HG03354 (cell line): ENCODE data around the gene OSM.
"Not testable (repeated sequence)": the region's sequence is repeated elsewhere in the genome, so short reads cannot be mapped to it uniquely, and the experiment has no call there.

ENCODE experiments used
- ATAC-seq: cut with Tn5 transposase; IDR thresholded peaks from one replicate; pipeline ENCODE4 v1.9.1; 2021; ENCODE audit warnings: mild to moderate bottlenecking; ENCODE audit not compliant: unreplicated experiment, poor library complexity, severe bottlenecking

The OSM gene

DNA sequence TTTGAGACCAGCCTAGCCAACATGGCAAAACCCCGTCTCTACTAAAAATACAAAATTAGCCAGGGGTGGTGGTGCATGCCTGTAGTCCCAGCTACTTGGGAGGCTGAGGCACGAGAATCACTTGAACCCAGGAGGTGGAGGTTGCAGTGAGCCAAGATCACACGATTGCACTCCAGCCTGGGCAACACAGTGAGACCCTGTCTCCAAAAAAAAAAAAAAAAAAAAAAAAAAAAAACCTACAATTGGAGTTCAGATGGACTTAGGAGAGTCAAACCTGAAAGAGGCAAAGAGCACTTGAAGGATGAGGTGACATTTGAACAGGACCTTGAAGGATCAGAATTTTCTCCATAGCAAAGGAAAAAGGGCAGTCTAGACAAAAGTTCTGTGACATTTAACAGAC, 32.3 kb downstream of the OSM start:
- not testable (repeated sequence) for ATAC-seq

DNA sequence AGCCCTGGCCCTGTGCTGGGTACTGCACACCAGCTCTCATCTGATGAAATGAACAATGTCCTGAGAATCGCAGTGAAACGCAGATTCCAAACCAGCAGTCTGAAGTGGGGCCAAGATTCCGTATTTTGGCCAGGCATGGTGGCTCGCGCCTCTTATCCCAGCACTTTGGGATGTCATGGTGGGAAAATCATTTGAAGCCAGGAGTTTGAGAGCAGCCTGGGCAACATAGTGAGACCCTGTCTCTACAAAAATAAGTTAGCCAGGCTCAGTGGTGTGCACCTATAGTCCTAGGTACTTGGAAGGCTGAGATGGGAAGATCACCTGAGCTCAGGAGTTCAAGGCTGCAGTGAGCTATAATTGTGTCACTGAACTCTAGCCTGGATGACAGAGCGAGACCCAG, 33.1 kb downstream of the OSM start:
- no peak for ATAC-seq

DNA sequence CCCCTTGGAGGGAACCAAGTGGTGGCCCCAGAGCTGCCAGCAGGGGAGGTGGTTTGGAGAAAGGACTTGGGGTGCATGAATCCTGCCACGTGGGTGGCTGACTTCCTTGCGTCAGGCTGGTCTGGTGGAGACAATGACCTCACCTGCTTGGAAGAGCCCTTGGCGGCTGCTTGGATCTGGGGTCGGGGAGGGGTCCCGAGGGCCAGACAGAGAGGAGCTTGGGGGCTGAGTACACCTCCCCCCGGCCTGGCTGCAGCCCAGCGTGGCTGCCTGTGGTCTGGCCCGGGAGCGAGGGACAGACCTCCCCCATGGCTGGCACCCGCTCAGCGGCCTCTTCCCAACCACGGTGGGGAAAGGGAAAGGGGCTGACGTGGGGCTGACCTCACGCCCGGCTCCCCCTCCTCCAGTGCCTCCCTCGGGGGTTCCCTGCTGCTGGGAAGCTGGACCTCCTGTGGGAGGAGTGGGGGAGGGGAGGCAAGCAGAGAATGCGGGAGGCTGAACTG, 33.9 kb downstream of the OSM start:
- ATAC-seq = no peak

DNA sequence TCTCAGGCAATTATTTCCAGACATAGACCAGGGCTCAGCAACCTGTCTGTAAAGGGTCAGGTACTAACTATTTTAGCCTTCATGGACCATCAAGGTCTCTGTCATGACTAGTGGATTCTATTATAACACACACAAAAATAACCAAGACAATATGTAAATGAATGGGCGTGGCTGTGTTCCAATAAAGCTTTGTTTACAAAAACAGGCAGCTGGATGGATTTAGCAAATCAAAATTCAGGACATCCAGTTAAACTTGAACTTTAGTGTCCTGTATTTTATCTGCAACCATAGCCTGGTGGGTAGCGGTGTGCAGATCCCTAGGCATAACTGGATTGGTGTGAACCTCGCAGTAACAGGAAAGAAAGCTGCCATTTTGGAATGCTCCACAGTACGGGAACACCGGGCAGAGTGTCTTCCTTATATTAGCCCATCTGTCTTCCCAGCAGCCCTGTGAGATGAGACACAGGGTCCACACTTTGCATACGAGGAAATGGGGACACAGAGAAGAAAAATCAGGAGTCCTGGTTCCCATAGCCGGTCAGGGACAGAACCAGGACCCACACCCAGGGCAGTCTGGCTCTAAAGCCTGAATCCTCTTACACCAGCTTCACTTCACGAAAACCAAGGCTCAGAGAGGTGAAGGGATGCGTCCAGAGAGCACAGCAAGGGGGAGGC, 35.7 kb downstream of the OSM start:
- no peak for ATAC-seq

DNA sequence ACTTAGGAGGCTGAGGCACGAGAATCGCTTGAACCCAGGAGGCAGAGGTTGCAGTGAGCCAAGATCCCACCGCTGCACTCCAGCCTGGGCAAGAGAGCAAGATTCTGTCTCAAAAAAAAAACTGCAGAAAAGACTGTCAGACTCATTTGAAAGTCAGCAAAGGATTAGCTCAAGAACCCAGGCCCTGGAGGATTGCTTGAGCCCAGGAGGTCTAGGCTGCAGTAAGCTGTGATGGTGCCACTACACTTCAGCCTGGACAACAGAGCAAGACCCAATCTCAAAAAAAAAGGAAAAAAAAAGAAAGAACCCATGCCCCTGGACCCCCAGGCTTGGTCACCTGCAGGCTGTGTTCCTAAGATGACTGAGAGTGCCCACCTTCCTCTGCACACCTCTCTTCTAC, 36.3 kb downstream of the OSM start:
- no peak for ATAC-seq

DNA sequence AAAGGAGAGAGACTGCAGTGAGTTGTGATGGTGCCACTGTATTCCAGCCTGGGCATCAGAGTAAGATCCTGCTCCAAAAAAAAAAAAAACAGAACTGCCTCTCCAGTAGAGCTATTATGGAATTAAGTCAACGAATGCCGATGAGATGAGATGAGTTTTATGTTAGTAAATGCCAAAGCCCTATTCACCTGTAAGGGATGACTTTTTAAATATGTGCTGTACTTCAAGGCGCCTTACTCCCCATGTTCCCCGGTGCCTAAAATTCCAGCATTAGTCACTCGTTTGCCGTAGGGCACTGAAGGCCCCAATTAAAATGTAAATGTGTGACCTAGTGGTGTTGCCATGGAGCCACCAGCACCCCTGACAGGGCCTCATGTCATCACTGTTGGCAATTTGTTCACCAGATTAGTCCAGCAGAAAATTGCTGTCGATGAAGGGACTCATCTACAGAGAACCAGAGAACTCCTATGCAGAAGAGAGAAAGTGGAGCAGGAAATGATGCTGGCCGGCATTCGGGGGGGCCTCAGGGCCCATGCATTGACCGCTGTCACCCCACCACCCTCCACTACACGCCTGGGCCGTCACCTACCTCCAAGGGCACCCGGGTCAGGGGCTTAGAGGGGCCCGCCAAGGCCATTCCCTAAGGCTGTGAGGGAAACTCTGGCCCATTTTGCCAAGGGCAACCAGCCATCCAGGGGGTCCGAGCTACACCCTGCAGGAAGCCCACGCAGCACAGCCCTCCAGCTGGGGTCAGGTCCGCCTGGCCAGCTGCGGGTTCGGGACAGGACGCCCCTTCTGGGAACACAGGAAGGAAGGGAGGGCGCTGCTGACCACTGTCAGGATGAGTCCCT, 37.9 kb downstream of the OSM start:
- no peak for ATAC-seq

DNA sequence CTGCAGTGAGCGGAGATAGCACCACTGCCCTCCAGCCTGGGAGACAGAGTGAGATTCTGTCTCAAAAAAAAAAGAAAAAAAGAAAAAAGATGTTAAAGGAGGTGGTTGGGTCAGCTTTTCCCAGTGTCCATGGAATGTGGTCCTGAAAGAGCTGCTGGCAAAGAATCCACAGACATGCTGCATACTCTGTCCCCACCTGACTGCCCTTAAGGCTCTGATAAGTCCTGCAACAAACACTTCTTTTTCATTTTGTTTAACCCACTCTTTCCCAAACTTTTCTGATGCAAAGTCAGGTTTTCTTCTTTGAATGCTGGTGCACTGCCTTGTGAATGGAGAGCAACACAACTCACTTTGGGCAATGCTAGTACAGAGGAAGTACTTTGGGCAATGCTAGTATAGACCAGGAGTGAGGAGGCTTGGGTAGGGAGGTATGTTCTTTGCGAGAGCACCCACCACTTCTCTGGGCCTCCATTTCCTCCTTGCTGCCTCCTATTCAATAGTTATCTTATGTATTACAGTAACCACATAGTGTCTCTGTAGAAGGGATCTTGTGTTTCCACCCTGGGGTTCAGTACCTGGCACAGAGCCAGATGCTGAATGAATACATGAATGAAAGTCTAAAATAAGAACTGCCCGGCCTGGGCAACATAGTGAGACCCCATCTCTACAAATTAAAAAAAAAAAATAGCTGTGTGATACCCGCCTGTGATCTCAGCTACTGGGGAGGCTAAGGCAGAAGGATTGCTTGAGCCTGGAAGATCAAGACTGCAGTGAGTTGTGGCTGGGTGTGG, 39.0 kb downstream of the OSM start:
- ATAC-seq = no peak

DNA sequence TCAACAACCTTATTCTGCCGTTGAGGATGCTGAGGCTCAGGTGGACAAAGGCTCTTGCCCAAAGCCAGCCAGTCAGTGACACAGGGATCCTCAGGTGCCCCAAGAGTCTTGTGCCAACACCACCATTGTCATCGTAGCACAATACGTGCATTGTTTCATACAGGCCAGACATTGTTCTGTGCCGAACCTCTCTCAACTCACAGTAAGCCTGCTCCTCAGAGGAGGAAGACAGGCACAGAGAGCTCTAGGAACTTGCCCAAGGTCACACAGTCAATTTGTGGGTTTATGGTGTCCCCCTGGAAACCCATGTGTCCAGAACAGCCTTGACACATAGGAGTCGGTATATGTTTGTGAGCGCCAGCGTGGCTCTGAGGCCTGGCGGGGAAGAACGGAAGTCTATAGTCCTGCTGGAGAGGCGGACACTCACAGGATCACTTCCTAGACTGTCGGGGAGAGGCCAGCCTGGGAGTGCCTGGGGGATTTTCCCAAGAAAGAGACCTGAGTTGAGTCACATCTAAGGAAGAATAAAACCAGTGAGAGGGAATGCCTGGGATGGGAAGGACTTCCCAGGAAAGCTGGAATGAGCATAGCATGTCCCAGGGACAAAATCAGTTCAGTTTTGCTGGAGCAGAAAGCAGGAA, 40.3 kb downstream of the OSM start:
- no peak for ATAC-seq

DNA sequence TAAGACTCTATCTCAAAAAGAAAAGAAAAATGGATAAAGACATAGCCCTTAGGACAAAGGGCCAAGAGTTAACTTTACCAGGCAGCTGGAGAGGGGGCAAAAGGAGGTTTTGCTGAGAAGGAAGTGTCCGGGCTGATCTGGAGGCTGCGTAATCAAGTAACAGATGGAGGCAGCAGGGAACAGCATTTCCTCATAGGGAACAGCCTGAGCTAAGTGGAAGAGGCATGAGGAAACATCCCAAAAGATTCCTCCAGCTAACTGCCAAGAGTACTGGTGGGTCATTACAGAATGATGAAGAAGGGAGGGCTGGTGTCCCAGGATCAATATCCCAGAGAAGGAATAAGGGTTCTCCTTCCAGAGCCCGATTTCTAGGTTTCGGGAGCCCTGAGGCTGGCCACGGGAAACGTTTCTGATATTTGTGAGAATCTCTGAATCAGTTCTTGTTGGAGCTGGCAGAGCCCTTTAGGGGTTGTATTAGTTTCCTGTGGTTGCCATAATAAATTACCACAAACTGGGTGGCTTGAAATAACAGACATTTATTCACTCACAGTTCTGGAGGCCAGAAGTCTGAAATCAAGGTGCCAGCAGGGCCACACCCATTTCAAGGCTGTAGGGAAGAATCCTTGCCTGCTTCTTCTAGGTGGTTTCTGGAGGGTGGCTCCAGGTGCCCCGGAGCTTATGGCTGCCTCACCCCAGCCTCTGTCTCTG, 41.3 kb downstream of the OSM start:
- ATAC-seq = no peak

DNA sequence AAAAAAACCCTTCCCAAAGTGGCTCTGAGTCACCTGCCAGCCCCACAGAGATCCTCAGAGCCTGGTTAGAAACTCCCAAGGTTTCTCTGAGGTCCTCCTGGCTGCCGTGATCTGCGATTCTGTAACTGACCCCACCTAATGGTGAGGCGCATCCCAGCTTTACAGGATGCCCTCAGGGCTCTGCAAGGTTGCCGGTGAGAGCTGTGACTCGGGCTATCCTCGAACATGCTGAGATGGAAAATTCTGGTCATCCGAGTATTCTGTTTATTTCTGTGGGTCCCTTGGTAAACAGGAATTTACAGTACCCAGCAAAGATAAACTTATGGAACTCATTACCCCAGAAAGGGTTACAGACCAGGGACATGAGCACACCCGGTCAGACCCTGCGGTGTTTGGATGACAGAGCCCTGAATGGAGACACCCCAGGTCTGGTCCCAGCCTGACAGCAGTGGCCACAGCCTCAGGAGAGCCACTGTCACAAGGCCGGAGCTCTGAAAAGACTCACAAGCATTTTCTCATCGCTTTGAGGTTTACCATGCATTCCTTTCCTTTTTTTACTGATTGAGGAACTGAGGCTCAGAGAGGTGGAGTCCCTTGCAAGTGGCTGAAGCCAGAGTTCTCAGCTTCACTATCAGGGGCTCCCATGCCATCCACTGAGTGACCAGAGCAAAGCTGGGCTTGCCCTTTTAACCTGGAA, 42.3 kb downstream of the OSM start:
- no peak for ATAC-seq

DNA sequence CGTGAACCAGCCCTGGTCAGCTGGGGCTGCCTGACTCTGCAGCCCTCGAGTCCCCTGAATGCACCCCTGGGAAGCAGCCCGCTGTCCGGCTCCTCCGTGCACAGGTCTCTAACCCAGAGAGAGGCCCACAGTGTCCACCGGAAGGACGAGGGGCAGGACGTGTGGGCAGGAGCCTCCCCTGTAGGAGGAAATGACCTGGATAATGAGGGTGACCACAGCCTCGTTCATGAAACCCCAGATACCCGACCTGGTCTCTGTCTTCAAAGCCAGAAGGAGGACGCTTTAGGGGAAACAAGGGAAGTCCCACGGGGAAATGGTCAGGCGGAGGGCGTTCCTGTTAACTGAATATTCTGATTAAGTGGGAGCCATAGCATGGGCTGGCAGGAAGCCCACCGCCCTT, 43.3 kb downstream of the OSM start:
- no peak for ATAC-seq

DNA sequence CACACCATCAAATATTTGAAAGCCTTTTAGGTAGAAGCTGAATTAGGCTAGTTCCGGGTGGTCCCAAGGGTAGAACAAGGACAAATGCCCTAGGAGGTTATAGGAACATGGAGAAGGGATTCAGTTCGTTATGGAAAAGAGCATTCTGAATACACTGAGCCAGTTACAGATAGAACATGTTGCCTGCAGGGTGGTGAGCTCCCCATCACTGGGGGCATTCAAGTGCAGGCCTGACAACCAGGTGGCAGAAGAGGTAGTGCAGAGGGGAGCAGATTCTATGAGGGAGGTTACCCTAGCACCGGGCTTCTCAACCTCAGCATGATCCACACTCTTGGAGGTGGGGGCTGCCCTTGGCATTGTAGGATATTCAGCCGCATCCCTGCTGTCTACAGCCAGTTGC, 44.3 kb downstream of the OSM start:
- no peak for ATAC-seq

DNA sequence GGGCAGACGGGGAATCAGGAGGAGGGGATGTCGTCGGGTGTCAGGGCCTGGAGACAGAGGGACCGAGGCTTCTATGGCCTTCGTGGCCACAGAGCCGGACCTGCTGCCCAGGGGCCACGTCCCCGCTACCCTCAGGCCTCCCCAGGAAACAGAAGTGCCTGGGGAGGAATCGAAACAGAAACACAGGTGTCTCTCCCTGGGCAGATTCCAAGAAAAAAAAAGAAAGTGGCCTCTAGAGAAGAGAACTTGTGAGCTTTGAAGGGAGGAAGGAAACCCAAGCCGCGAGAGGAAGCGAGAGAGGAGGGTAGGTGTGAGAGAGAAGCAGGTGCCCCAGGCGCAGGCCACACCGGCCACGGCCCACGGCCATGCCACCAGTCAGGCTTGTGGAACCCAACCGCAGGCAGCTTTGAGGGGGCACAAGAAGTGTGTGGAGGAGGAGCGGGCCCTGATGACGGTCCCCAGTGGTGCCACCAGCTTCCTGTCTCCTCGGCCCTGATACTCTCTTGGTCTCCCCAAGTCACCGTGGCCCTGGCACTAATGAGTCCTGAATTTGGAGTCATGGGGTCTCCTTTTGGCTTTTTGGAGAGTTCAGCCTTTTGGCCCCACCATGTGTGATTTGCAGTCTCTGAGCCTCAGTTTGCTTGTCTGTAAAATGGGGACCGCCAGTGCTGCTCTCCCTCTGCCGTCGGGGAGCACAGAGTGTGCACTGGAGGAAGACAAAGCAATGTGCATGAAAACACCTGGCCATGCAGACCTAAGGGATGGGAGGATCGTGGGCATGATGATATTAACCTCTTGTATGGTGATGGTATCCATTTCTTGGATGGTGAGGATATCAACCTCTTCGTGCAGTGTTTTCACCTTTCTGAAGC, 45.3 kb downstream of the OSM start:
- no peak for ATAC-seq

DNA sequence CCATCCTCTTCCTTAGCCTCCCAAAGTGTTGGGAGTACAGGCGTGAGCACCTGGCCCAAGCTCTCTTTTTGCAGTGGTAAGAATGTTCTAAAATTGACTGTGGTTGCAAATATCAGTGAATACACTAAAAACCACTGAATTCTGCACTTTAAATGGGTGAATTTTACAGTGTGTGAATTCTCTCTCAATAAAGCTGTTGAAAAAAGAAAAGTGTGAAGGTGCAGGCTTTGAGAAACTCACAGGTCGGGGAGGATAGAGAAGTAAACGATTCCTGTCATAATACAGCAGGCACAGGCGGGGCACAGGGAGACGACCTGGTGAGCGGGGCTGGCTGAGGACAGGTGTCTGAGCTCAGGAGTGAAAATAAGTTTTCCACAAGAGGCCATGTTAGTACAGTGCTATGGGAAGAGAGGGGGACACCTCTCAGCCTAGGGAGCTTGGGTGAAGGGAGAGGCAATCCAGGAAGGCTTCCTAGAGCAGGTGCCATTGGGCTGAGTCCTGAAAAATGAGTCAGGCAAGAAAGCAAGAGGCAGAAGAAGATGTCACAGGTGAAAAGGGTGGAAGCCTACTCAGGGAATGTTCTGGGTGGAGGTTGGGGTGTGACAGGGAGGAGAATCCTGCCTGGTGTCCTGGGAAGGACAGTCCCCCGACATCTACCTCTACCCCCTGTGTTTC, 46.2 kb downstream of the OSM start:
- no peak for ATAC-seq

DNA sequence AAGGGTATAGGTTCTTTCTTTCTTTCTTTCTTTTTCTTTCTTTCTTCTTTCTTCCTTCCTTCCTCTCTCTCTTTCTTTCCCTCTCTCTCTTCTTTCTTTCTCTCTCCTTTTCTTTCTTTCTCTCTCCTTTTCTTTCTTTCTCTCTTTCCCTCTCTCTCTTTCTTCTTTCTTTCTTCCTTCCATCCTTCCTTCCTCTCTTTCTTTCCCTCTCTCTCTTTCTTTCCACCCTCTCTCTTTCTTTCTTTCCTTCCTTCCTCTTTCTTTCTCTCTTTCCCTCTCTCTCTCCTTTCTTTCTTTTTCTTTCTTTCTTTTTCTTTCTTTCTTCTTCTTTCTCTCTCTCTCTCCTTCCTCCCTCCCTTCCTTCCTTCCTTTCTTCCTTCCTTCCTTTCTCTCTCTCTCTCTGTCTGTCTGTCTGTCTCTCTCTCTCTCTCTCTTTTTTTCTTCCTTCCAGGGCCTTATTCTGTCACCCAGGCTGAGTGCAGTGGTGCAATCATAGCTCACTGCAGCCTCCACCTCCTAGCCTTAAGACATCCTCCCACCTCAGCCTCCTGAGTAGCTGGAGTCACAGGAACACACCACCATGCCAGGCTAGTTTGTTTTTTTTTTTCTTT, 46.9 kb downstream of the OSM start:
- ATAC-seq = no peak

DNA sequence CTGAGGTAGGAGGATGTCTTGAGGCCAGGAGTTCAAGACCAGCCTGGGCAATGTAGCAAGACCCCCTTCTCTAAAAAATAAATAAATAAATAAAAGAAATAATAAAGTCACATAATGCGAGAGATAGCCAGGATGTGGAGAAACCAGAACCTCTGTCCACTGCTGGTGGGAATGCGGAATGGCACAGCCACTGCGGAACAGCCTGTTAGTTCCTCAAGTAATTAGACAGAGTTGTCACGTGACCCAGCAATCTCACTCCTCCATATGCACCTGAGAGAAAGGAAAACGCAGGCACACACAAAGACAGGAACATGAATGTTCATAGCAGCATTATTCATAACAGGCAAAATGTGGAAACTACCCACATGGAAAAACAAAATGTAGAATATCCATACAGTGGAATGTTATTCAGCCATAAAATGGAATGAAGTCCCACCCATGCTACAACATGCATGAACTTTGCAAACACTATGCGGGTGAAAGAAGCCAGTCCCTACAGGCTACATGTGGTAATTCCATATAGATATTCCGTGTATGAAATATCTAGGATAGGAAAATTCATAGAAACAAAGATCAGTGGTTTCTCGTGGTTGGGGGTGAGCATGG, 47.5 kb downstream of the OSM start:
- no peak for ATAC-seq
